ENCODE data around the gene OVAAL.

Gene OVAAL

GRCh38 chr1:180606155-180606554 is 47.4 kb downstream of the OVAAL start:
- no peak for DNase-seq (ENCODE audit: low read depth, low spot score)

- DNase-seq (ENCODE audit: low read depth, low spot score): no peak
Measured at GRCh38 chr1:180609643-180610555, 51.1 kb downstream of the OVAAL start.

GRCh38 chr1:180610556-180611015 is 51.8 kb downstream of the OVAAL start:
- no peak for DNase-seq (ENCODE audit: low read depth, low spot score)

- no peak for DNase-seq (ENCODE audit: low read depth, low spot score)
Measured at GRCh38 chr1:180611016-180611930, 52.5 kb downstream of the OVAAL start.

GRCh38 chr1:180612632-180613031 is 53.9 kb downstream of the OVAAL start:
- DNase-seq (ENCODE audit: low read depth, low spot score): no peak

- DNase-seq (ENCODE audit: low read depth, low spot score): no peak
Measured at GRCh38 chr1:180614730-180615129, 56.0 kb downstream of the OVAAL start.

- DNase-seq (ENCODE audit: low read depth, low spot score): no peak
Measured at GRCh38 chr1:180615493-180616290, 56.9 kb downstream of the OVAAL start.
